HepG2 (cell line): ENCODE results near the gene IL36B. TPM values are rescaled to one million over a fixed set of nuclear protein-coding genes. Genes with fewer than 3 reads are reported as not detected.

ENCODE experiments used
- ATAC-seq: fragments of 200-7000 bp; cut with Tn5 transposase; 3 replicates; pipeline ENCODE4 v1.9.1; 2020; ENCODE audit warnings: mild to moderate bottlenecking, moderate library complexity
- BruUV-seq: library from RNA; stranded (reverse); fragments of 400-500 nt; replicated peaks from 2 replicates; lab custom pipeline; 2021; lab: Mats Ljungman, UMichigan
- CTCF ChIA-PET: fragments of 300-600 bp; formaldehyde crosslinking; extraction: SDS; loops from one replicate; lab custom pipeline; 2021; ENCODE audit warnings: low total read pairs, inconsistent platforms, low intra/inter-chr PET ratio; lab: Yijun Ruan, JAX
- POLR2A ChIA-PET: fragments of 350-600 bp; sonication (Branson Sonifier 250); formaldehyde crosslinking; loops from one replicate; lab custom pipeline; 2020; ENCODE audit warnings: antibody characterized with exemption, inconsistent platforms; lab: Yijun Ruan, JAX
- DNase-seq: peaks from one replicate; pipeline ENCODE4 v3.0.0-alpha.2; 2015; ENCODE audit warnings: low spot score
- FAIRE-seq: peaks from 3 replicates; lab custom pipeline; 2011; peaks lifted over from hg19 to GRCh38; lab: Jason Lieb, UNC
- H2AFZ ChIP-seq: one replicate; pipeline ENCODE4 v1.6.1; 2011; ENCODE audit warnings: low read length, inconsistent platforms
- H3K27ac ChIP-seq: fragments of 300-600 bp; 3 replicates; pipeline ENCODE4 v1.8.0; 2011; ENCODE audit warnings: mixed run types, mild to moderate bottlenecking, mixed read lengths, low read length, inconsistent platforms; ENCODE audit not compliant: insufficient read depth; ENCODE audit errors: extremely low read length
- H3K27me3 ChIP-seq, 2 experiments: fragments of 200-600 bp in 1 of 2; 2 replicates in 1 of 2; 3 replicates in 1 of 2; pipeline versions ENCODE4 v1.6.0 to v1.8.0; 2011; ENCODE audit warnings: low read length in 2 of 2, mild to moderate bottlenecking in 2 of 2, moderate library complexity in 2 of 2, inconsistent platforms in 1 of 2; ENCODE audit not compliant: insufficient read depth in 2 of 2, control insufficient read depth in 1 of 2
- H3K36me3 ChIP-seq, 2 experiments: fragments of 200-600 bp in 1 of 2; replicated peaks in 1 of 2; 2 replicates in 1 of 2; 3 replicates in 1 of 2; pipeline versions ENCODE4 v1.5.1 to v1.8.0; 2011; ENCODE audit warnings: low read length in 2 of 2, inconsistent platforms in 1 of 2; ENCODE audit not compliant: insufficient read depth in 2 of 2, control insufficient read depth in 1 of 2
- H3K4me1 ChIP-seq: 2 replicates; pipeline ENCODE4 v1.5.1; 2012; ENCODE audit warnings: low read length, inconsistent platforms; ENCODE audit not compliant: insufficient read depth
- H3K4me2 ChIP-seq: 2 replicates; pipeline ENCODE4 v1.6.0; 2011; ENCODE audit warnings: low read depth, low read length, inconsistent platforms
- H3K4me3 ChIP-seq, 3 experiments: fragments of 200-600 bp in 1 of 3; sonication (generic), shearing (Covaris generic) in 1 of 3; replicated peaks in 1 of 3; 2 replicates each; pipeline ENCODE4 v1.5.1; 2011 to 2016; ENCODE audit warnings: low read length in 3 of 3, inconsistent platforms in 2 of 3, low read depth in 2 of 3, mild to moderate bottlenecking in 2 of 3, control low read depth in 1 of 3, mixed read lengths in 1 of 3; ENCODE audit not compliant: insufficient read depth in 1 of 3
- H3K79me2 ChIP-seq: one replicate; pipeline ENCODE4 v1.6.1; 2011; ENCODE audit warnings: low read length, inconsistent platforms; ENCODE audit not compliant: insufficient read depth
- H3K9ac ChIP-seq: 2 replicates; pipeline ENCODE4 v1.6.0; 2011; ENCODE audit warnings: mild to moderate bottlenecking, low read depth, low read length, inconsistent platforms; ENCODE audit not compliant: insufficient read depth
- H3K9me3 ChIP-seq: 2 replicates; pipeline ENCODE4 v1.5.1; 2012; ENCODE audit warnings: mild to moderate bottlenecking, low read length
- H4K20me1 ChIP-seq: 2 replicates; pipeline ENCODE4 v1.6.0; 2011; ENCODE audit warnings: inconsistent platforms, mild to moderate bottlenecking, low read length, moderate library complexity; ENCODE audit not compliant: insufficient read depth
- ARID2 ChIP-seq: sonication (generic); formaldehyde crosslinking; IDR thresholded peaks from 2 replicates; pipeline ENCODE4 v1.8.1; 2022; ENCODE audit warnings: mild to moderate bottlenecking, missing genetic modification reagents, borderline replicate concordance
- DZIP1 ChIP-seq: sonication (generic); formaldehyde crosslinking; IDR thresholded peaks from 2 replicates; pipeline ENCODE4 v1.5.0; 2020; ENCODE audit warnings: mild to moderate bottlenecking, missing genetic modification reagents
- PHF21A ChIP-seq: sonication (generic); formaldehyde crosslinking; IDR thresholded peaks from 2 replicates; pipeline ENCODE4 v1.5.0; 2020; ENCODE audit warnings: mild to moderate bottlenecking, missing genetic modification reagents
- PRDM15 ChIP-seq: sonication (generic); formaldehyde crosslinking; IDR thresholded peaks from 2 replicates; pipeline ENCODE4 v1.4.0; 2020; ENCODE audit warnings: missing genetic modification reagents
- U2AF1 ChIP-seq: fragments of 200-400 bp; formaldehyde crosslinking; optimal IDR thresholded peaks from 2 replicates; pipeline ENCODE3; 2017; ENCODE audit warnings: mild to moderate bottlenecking, low read depth, low read length
- ZNF496 ChIP-seq: sonication (generic); formaldehyde crosslinking; IDR thresholded peaks from 2 replicates; pipeline ENCODE4 v1.8.1; 2023; ENCODE audit warnings: mild to moderate bottlenecking, moderate library complexity, missing genetic modification reagents; ENCODE audit not compliant: insufficient replicate concordance
- ZNF615 ChIP-seq: sonication (generic); formaldehyde crosslinking; IDR thresholded peaks from 2 replicates; pipeline ENCODE4 v1.5.0; 2020; ENCODE audit warnings: mild to moderate bottlenecking, missing genetic modification reagents, borderline replicate concordance
- ZSCAN31 ChIP-seq: sonication (generic); formaldehyde crosslinking; IDR thresholded peaks from 2 replicates; pipeline ENCODE4 v1.5.0; 2020; ENCODE audit warnings: low read depth, mild to moderate bottlenecking, missing genetic modification reagents
- WGBS: methylation state at CpG from one replicate; pipeline ENCODE4 v1.1.6; 2017; ENCODE audit warnings: low lambda C conversion rate; 5-methylcytosine and 5-hydroxymethylcytosine counted together
- in situ Hi-C: cut with HindIII; loops from 2 replicates; pipeline ENCODE4 v1.10.0; 2017; ENCODE audit warnings: low pct_unique_long_range_greater_than_20kb; ENCODE audit not compliant: extremely low pct_ligation_motif_present
- intact Hi-C: fragments of 100-400 bp; cut with micrococcal nuclease; formaldehyde crosslinking; loops from one replicate; pipeline ENCODE4 v1.10.0; 2022; ENCODE audit not compliant: unreplicated experiment
- polyA plus RNA-seq, 8 experiments: library from polyadenylated mRNA; depleted of rRNA in 3 of 8; stranded (reverse) in 7 of 8; unstranded in 1 of 8; fragments of >200 nt; fragmentation: Illumina TruSeq in 4 of 8; extraction: Trizol in 4 of 8; gene quantifications; 2 replicates each; pipeline versions ENCODE4 v1.2.1 to v1.2.3, GENCODE V29; 2011 to 2016; ENCODE audit warnings: low read depth in 4 of 8, missing spikeins in 1 of 8, mixed read lengths in 1 of 8; ENCODE audit not compliant: insufficient read depth in 1 of 8
- total RNA-seq, 5 experiments: library from RNA; depleted of rRNA; stranded (reverse); fragments of >200 nt; fragmentation: Illumina TruSeq; extraction: Trizol; gene quantifications; 2 replicates each; pipeline ENCODE4 v1.2.3, GENCODE V29; 2016; ENCODE audit warnings: low read depth in 1 of 5

IL36B gene
- total and polyA plus RNA-seq, 2 of the 13 experiments (the other 11 are each of a cell fraction or from before 2014, with no cell fraction given), result not detected

GRCh38 chr2:113058998-113059960, 6.6 kb upstream of the IL36B start, which contains the start of gene IL36RN:
TSS of gene IL36RN (plus strand) at chr2:113059198. CDS start at chr2:113059439, 241 bp downstream.
- Histone ChIP-seq H3K27me3 (peaks cover 2 to 32% of the 10 kb centered on the region in 2 experiments; a peak in 4 of 5 replicates), H3K9me3 (peaks cover 10% of the 10 kb centered on the region; the same call in 1 of the 2 replicates), H2AFZ (no peak within 1 kb of the TSS), H3K79me2 (no peaks in the 10 kb centered on the region), H3K9ac (no peak within 1 kb of the TSS), H3K4me1 (no peaks in the 10 kb centered on the region), H3K4me2 (no peak within 1 kb of the TSS), H4K20me1 (no peaks in the 10 kb centered on the region), H3K36me3 (no peaks in the 10 kb centered on the region), H3K4me3 (no peak within 1 kb of the TSS), H3K27ac (no peak within 1 kb of the TSS)
- WGBS, result 21% methylated on average over 13 of the region's 15 CpGs
- POLR2A ChIA-PET, result no interaction called here
- in situ Hi-C loops (no loop called here), intact Hi-C loops (no loop called here)
- ATAC-seq (no peak), DNase-seq (no peak), FAIRE-seq (no peak)
- CTCF ChIA-PET, result no interaction called here
- TF ChIP-seq ZSCAN31 (CRISPR knock-in tag) (no peak), PHF21A (no peak), DZIP1 (CRISPR knock-in tag) (no peak), PRDM15 (CRISPR knock-in tag) (no peak), ARID2 (no peak), ZNF496 (no peak), U2AF1 (no peak), ZNF615 (no peak)
- BruUV-seq, result no TSS peak
